Esophagus muscularis mucosa (tissue), 4 donors: ENCODE results near the gene MYCBP2.

ENCODE experiments used
- CTCF ChIP-seq, 3 experiments: fragments of 200-600 bp in 2 of 3; fragments of 450-650 bp in 1 of 3; sonication (generic) in 2 of 3; IDR thresholded peaks; one replicate each; pipeline ENCODE4 v1.5.1; 2017 to 2019; ENCODE audit warnings: antibody characterized with exemption in 3 of 3, mild to moderate bottlenecking in 2 of 3, moderate library complexity in 1 of 3
- EP300 ChIP-seq: sonication (generic); formaldehyde crosslinking; IDR thresholded peaks from one replicate; pipeline ENCODE4 v1.6.1; 2017; ENCODE audit warnings: antibody characterized with exemption
- POLR2A ChIP-seq: fragments of 450-650 bp; IDR thresholded peaks from one replicate; pipeline ENCODE4 v1.6.1; 2017; ENCODE audit warnings: antibody characterized with exemption, moderate library complexity, mild to moderate bottlenecking, low read depth
- POLR2AphosphoS5 ChIP-seq, 2 donors: sonication (generic); formaldehyde crosslinking; IDR thresholded peaks; one replicate each; pipeline ENCODE4 v1.6.1; 2017; ENCODE audit warnings: antibody characterized with exemption in 2 of 2

GRCh38 chr13:77213644-77214043 lies 113.2 kb downstream of the MYCBP2 start:
- no peak for TF ChIP-seq CTCF (IDR thresholded peaks at IDR 0.05)
- no peak for TF ChIP-seq POLR2A
- TF ChIP-seq POLR2AphosphoS5 (IDR thresholded peaks at IDR 0.05) = no peak
- TF ChIP-seq EP300 = no peak
